HG02610 (cell line): ENCODE results near the gene PTPRO.
"Not testable (repeated sequence)": the region's sequence is repeated elsewhere in the genome, so short reads cannot be mapped to it uniquely, and the experiment has no call there.

Experiments used
- ATAC-seq: cut with Tn5 transposase; IDR thresholded peaks from one replicate; pipeline ENCODE4 v1.9.1; 2021; ENCODE audit warnings: mild to moderate bottlenecking, moderate library complexity; ENCODE audit not compliant: unreplicated experiment

The PTPRO gene

GRCh38 chr12:15599266-15600037, 277.1 kb downstream of the PTPRO start:
- no peak for ATAC-seq

GRCh38 chr12:15600223-15600935, 278.1 kb downstream of the PTPRO start:
- ATAC-seq: peak; percentile 65

- ATAC-seq: no peak
These were observed 279.0 kb downstream of the PTPRO start for GRCh38 chr12:15601210-15601800.

GRCh38 chr12:15602051-15602672, 279.9 kb downstream of the PTPRO start:
- no peak for ATAC-seq

GRCh38 chr12:15603474-15604085, 281.3 kb downstream of the PTPRO start:
- no peak for ATAC-seq

GRCh38 chr12:15605881-15606590, 283.7 kb downstream of the PTPRO start:
- no peak for ATAC-seq

- ATAC-seq: no peak
These were observed 286.1 kb downstream of the PTPRO start for GRCh38 chr12:15608406-15608805.

- ATAC-seq: no peak
These were observed 286.6 kb downstream of the PTPRO start for GRCh38 chr12:15608941-15609340.

GRCh38 chr12:15613981-15614380, 291.7 kb downstream of the PTPRO start:
- no peak for ATAC-seq

- ATAC-seq: not testable (repeated sequence)
These were observed 294.2 kb downstream of the PTPRO start for GRCh38 chr12:15616495-15616894.

- no peak for ATAC-seq
These were observed 298.6 kb downstream of the PTPRO start for GRCh38 chr12:15620741-15621539.

GRCh38 chr12:15625075-15625474, 302.8 kb downstream of the PTPRO start:
- ATAC-seq: no peak

GRCh38 chr12:15627995-15628945, 306.0 kb downstream of the PTPRO start:
- no peak for ATAC-seq

GRCh38 chr12:15629108-15629507, 306.8 kb downstream of the PTPRO start:
- ATAC-seq: peak; percentile 89

GRCh38 chr12:15629761-15630160, 307.5 kb downstream of the PTPRO start:
- ATAC-seq: no peak

GRCh38 chr12:15631007-15631715, 308.9 kb downstream of the PTPRO start:
- ATAC-seq: no peak

GRCh38 chr12:15632708-15633107, 310.4 kb downstream of the PTPRO start:
- ATAC-seq: no peak

GRCh38 chr12:15633201-15633600, 310.9 kb downstream of the PTPRO start:
- ATAC-seq: no peak
